ENCODE results near the gene MBNL1. TPM values are rescaled to one million over a fixed set of nuclear protein-coding genes. Genes with fewer than 3 reads are reported as not detected.

MBNL1 gene
- total RNA-seq, 3 donors from 2014 or later: 314 to 702 (median 353) TPM

DNA sequence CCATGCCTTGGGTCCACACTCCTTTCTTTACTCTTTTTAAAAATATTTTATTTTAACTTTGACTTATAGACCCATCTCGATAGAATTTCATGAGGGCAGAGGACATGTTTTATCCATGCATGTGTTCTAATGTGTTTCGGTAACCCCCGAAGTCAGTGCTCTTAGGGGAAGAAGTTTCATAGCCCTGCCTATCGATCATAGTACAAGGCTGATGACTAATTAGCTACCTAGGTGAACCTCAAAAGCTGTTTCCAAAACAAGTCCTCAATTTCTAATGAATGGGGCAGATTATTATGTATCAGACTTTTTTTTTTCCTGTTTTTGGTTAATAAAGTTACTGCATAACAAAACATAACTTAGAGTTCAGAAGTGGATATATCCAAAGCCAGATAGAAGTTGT lies 82.0 kb downstream of the MBNL1 start:
- Histone ChIP-seq H3K4me3 (no peak overlapping the region), H3K36me3 (no peaks in the 10 kb centered on the region), H3K27ac (no peak overlapping the region), H3K27me3 (no peaks in the 10 kb centered on the region), H3K9me3 (no peaks in the 10 kb centered on the region), H3K4me1 (no peaks in the 10 kb centered on the region)
- intact Hi-C loops (cut with DNase I; ENCODE audit: low total_unique reads): no loop called here
- no peak for DNase-seq (ENCODE audit: low spot score in 2 of 2)
- TF ChIP-seq POLR2AphosphoS5 (IDR thresholded peaks at IDR 0.05) (no peak), POLR2A (IDR thresholded peaks at IDR 0.05) (no peak)
- TF ChIP-seq, protein P1, sequence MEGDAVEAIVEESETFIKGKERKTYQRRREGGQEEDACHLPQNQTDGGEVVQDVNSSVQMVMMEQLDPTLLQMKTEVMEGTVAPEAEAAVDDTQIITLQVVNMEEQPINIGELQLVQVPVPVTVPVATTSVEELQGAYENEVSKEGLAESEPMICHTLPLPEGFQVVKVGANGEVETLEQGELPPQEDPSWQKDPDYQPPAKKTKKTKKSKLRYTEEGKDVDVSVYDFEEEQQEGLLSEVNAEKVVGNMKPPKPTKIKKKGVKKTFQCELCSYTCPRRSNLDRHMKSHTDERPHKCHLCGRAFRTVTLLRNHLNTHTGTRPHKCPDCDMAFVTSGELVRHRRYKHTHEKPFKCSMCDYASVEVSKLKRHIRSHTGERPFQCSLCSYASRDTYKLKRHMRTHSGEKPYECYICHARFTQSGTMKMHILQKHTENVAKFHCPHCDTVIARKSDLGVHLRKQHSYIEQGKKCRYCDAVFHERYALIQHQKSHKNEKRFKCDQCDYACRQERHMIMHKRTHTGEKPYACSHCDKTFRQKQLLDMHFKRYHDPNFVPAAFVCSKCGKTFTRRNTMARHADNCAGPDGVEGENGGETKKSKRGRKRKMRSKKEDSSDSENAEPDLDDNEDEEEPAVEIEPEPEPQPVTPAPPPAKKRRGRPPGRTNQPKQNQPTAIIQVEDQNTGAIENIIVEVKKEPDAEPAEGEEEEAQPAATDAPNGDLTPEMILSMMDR (IDR thresholded peaks at IDR 0.05): no peak

DNA sequence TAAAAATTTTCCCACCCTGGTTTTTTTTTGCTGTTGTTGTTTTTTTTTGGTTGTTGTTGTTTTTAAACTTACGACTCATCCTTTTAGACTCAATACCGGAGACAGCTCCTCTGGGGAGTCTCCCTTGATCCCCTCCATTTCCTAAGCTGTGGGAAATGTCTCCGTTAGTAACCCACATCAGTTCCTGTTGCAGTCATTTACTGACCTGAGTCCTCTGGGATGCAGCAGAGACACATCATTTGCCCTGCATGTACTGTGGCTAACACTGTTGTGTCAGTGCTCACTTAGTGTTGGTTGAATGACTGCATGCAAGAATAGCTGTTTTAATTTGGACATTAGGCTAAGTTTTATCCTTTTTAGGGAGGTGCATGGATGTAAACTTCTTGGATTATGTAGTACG lies 83.8 kb downstream of the MBNL1 start:
- DNase-seq (ENCODE audit: low spot score in 2 of 2): no peak
- TF ChIP-seq, protein P1 (IDR thresholded peaks at IDR 0.05): no peak
- TF ChIP-seq POLR2A (IDR thresholded peaks at IDR 0.05) (no peak), POLR2AphosphoS5 (IDR thresholded peaks at IDR 0.05) (no peak)
- Histone ChIP-seq H3K27ac (no peak overlapping the region), H3K9me3 (no peaks in the 10 kb centered on the region), H3K36me3 (no peaks in the 10 kb centered on the region), H3K4me3 (no peak overlapping the region), H3K27me3 (no peaks in the 10 kb centered on the region), H3K4me1 (no peaks in the 10 kb centered on the region)
- intact Hi-C loops (cut with DNase I; ENCODE audit: low total_unique reads): no loop called here

DNA sequence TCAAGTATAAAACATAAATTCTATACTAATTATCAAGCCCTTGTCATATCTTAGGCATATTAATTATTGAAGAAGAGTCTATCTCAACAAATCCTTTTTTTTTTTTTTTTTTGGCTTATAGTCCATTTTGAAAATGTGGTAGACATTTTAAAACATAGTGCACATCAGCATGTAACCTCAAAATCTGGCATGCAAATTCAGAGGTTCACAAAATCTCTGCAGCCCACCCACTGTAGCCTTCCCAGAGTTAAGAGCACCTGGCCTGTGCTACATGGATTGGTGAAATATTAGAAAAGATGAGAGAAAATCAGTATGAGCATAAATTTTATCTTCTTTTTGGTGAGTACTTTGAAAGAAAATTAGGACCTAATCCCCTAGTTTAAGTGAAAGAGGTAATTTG lies 84.8 kb downstream of the MBNL1 start:
- H3K36me3 ChIP-seq: no peaks in the 10 kb centered on the region
- no peaks in the 10 kb centered on the region for H3K4me1 ChIP-seq
- H3K27me3 ChIP-seq: no peaks in the 10 kb centered on the region
- no peak overlapping the region for H3K4me3 ChIP-seq
- intact Hi-C loops (cut with DNase I; ENCODE audit: low total_unique reads): no loop called here
- no peak for DNase-seq (ENCODE audit: low spot score in 2 of 2)
- H3K27ac ChIP-seq: no peak overlapping the region
- TF ChIP-seq POLR2AphosphoS5 (IDR thresholded peaks at IDR 0.05): no peak
- TF ChIP-seq, protein P1 (IDR thresholded peaks at IDR 0.05): no peak
- no peak for TF ChIP-seq POLR2A (IDR thresholded peaks at IDR 0.05)
- no peaks in the 10 kb centered on the region for H3K9me3 ChIP-seq

DNA sequence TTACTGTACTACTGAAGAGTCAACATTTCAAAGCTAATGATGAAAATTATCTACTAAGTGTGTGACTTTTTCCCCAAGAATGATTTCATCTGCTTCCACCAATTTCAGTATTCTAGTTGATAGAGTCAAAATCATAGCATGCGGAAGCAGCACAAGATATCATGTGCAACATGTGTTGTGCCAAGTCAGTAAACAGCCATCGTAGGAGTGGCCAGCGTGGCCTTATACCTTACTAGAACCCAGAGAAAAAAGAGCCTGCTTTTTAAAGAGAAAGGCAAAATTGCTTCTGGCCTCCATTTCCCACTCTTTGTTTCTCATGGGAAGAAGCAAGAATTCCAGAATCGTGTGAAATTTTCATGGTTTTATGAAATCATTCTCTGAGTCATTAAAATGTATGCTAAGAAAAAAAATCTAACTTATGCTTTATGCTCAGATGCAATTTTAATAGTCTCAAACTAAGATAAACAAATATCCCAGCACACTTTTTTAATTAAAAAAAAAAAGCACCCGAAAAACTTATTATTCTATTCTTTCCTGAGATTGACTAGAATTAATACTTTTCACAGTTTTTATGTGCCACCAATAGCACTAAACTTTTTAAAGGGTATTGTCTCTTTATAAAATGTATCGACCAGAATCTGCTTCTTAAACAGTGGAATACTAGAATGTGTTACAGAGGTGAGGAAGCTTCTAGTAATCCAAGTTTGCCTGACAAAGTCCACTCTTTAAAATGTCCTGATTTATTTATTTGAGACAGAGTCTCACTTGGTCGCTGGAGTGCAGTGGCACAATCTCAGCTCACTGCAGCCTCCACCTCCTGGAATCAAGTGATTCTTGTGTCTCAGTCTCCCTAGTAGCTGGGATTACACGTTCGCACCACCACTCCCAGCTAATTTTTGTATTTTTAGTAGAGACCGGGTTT lies 87.3 kb downstream of the MBNL1 start:
- Histone ChIP-seq H3K27me3 (no peaks in the 10 kb centered on the region), H3K27ac (peak overlapping the region in 1 of 2 donors; percentile 10), H3K4me3 (no peak overlapping the region), H3K4me1 (peaks cover 0 to 14% of the 10 kb centered on the region in 2 donors), H3K9me3 (no peaks in the 10 kb centered on the region), H3K36me3 (no peaks in the 10 kb centered on the region)
- intact Hi-C loops (cut with DNase I; ENCODE audit: low total_unique reads): no loop called here
- DNase-seq (ENCODE audit: low spot score in 2 of 2): no peak
- TF ChIP-seq, protein P1 (IDR thresholded peaks at IDR 0.05): no peak
- TF ChIP-seq POLR2AphosphoS5 (IDR thresholded peaks at IDR 0.05) (no peak), POLR2A (IDR thresholded peaks at IDR 0.05) (no peak)

DNA sequence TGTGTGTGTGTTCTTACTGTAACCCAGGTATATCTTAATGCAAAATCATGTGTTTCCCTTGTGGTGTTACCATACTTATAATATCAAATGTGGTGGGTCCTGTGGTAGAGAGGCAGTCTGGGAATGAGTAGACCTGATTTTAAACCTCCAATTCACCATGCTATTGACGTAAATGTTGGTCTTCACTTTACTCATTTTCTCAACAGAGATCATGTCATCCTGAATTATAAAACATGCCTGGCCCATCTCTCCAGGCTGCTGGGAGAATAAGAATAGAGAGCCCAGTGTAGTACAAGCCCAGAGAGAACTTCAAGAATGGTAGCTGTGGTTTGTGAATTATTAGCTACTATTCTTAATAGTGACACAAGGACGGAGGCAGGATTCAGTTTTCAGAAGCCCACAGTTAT lies 88.1 kb downstream of the MBNL1 start:
- H3K27me3 ChIP-seq: no peaks in the 10 kb centered on the region
- intact Hi-C loops (cut with DNase I; ENCODE audit: low total_unique reads): no loop called here
- no peak overlapping the region for H3K27ac ChIP-seq
- DNase-seq (ENCODE audit: low spot score in 2 of 2): no peak
- H3K4me1 ChIP-seq: peaks cover 0 to 14% of the 10 kb centered on the region in 2 donors
- TF ChIP-seq, protein P1 (IDR thresholded peaks at IDR 0.05): no peak
- no peak for TF ChIP-seq POLR2A (IDR thresholded peaks at IDR 0.05)
- no peak for TF ChIP-seq POLR2AphosphoS5 (IDR thresholded peaks at IDR 0.05)
- H3K9me3 ChIP-seq: no peaks in the 10 kb centered on the region
- H3K4me3 ChIP-seq: no peak overlapping the region
- H3K36me3 ChIP-seq: no peaks in the 10 kb centered on the region

All from breast epithelium (tissue), 4 donors.